Breast epithelium (tissue), 3 donors: ENCODE measurements around the gene ADCY6.

Experiments
- POLR2A ChIP-seq: fragments of 450-650 bp; IDR thresholded peaks from one replicate; pipeline ENCODE4 v1.6.1; 2016; ENCODE audit warnings: antibody characterized with exemption, mild to moderate bottlenecking, moderate library complexity
- POLR2AphosphoS5 ChIP-seq, 3 donors: sonication (generic); formaldehyde crosslinking; IDR thresholded peaks; one replicate each; pipeline ENCODE4 v1.6.1; 2017; ENCODE audit warnings: antibody characterized with exemption in 3 of 3
- TF ChIP-seq, protein P1 (sequence below), 3 donors: fragments of 450-650 bp; IDR thresholded peaks; one replicate each; pipeline ENCODE4 v1.5.1; 2016 to 2017; ENCODE audit warnings: antibody characterized with exemption in 3 of 3, mild to moderate bottlenecking in 3 of 3, moderate library complexity in 3 of 3

DNA sequence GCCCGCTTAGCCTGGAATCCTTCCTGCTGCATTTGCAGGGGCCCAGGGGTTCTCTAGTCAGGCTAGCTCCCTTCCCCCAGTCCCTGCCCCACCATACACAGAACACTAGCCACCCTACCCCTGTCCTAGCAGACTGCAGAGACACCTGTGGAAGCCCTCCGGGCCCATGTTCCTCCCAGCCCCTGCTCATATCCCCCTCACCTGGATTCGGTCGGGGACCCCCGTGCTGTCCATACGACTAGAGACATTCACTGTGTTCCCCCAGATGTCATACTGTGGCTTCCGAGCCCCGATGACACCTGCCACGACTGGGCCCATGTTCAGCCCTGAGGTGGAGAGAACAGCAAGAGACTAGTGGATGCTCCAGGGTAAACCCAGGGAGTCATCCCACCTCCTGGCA, 20.2 kb downstream of the ADCY6 start:
- TF ChIP-seq, protein P1, sequence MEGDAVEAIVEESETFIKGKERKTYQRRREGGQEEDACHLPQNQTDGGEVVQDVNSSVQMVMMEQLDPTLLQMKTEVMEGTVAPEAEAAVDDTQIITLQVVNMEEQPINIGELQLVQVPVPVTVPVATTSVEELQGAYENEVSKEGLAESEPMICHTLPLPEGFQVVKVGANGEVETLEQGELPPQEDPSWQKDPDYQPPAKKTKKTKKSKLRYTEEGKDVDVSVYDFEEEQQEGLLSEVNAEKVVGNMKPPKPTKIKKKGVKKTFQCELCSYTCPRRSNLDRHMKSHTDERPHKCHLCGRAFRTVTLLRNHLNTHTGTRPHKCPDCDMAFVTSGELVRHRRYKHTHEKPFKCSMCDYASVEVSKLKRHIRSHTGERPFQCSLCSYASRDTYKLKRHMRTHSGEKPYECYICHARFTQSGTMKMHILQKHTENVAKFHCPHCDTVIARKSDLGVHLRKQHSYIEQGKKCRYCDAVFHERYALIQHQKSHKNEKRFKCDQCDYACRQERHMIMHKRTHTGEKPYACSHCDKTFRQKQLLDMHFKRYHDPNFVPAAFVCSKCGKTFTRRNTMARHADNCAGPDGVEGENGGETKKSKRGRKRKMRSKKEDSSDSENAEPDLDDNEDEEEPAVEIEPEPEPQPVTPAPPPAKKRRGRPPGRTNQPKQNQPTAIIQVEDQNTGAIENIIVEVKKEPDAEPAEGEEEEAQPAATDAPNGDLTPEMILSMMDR (IDR thresholded peaks at IDR 0.05): no peak
- TF ChIP-seq POLR2AphosphoS5 (IDR thresholded peaks at IDR 0.05) (no peak), POLR2A (no peak)
